ENCODE results near the gene NRG3.

Gene NRG3

GRCh38 chr10:82821043-82821442 lies 946.0 kb downstream of the NRG3 start:
- Histone ChIP-seq H3K4me3 (ENCODE audit: low read depth, low read length) (no peak overlapping the region), H3K79me2 (no peaks in the 10 kb centered on the region), H3K27ac (no peak overlapping the region), H3K36me3 (ENCODE audit: control insufficient read depth, insufficient read depth, low read length) (no peaks in the 10 kb centered on the region), H2AFZ (no peak overlapping the region), H3K9ac (no peak overlapping the region), H3K4me2 (ENCODE audit: low read length) (no peak overlapping the region), H3K27me3 (ENCODE audit: control insufficient read depth, insufficient read depth, low read length) (no peaks in the 10 kb centered on the region), H3K9me3 (ENCODE audit: control insufficient read depth, low read length) (no peaks in the 10 kb centered on the region), H3K4me1 (no peaks in the 10 kb centered on the region)
- TF ChIP-seq CTCF (IDR thresholded peaks at IDR 0.05), result no peak

GRCh38 chr10:82826132-82826531 lies 951.1 kb downstream of the NRG3 start:
- no peak overlapping the region for H2AFZ ChIP-seq
- no peak overlapping the region for H3K4me2 ChIP-seq (ENCODE audit: low read length)
- TF ChIP-seq CTCF (IDR thresholded peaks at IDR 0.05), result no peak
- H3K27ac ChIP-seq, result no peak overlapping the region
- no peak overlapping the region for H3K4me3 ChIP-seq (ENCODE audit: low read depth, low read length)
- no peaks in the 10 kb centered on the region for H3K79me2 ChIP-seq
- no peaks in the 10 kb centered on the region for H3K4me1 ChIP-seq
- no peak overlapping the region for H3K9ac ChIP-seq
- no peaks in the 10 kb centered on the region for H3K36me3 ChIP-seq (ENCODE audit: control insufficient read depth, insufficient read depth, low read length)
- H3K27me3 ChIP-seq (ENCODE audit: control insufficient read depth, insufficient read depth, low read length), result no peaks in the 10 kb centered on the region
- no peaks in the 10 kb centered on the region for H3K9me3 ChIP-seq (ENCODE audit: control insufficient read depth, low read length)

GRCh38 chr10:82827901-82828300 lies 952.9 kb downstream of the NRG3 start:
- Histone ChIP-seq H3K9ac (no peak overlapping the region), H3K9me3 (ENCODE audit: control insufficient read depth, low read length) (no peaks in the 10 kb centered on the region), H3K79me2 (no peaks in the 10 kb centered on the region), H3K4me2 (ENCODE audit: low read length) (no peak overlapping the region), H3K27me3 (ENCODE audit: control insufficient read depth, insufficient read depth, low read length) (no peaks in the 10 kb centered on the region), H3K36me3 (ENCODE audit: control insufficient read depth, insufficient read depth, low read length) (no peaks in the 10 kb centered on the region), H3K27ac (no peak overlapping the region), H3K4me3 (ENCODE audit: low read depth, low read length) (no peak overlapping the region), H2AFZ (no peak overlapping the region), H3K4me1 (no peaks in the 10 kb centered on the region)
- no peak for TF ChIP-seq CTCF (IDR thresholded peaks at IDR 0.05)

GRCh38 chr10:82847242-82847641 lies 972.2 kb downstream of the NRG3 start:
- H3K79me2 ChIP-seq, result no peaks in the 10 kb centered on the region
- TF ChIP-seq CTCF (IDR thresholded peaks at IDR 0.05), result no peak
- no peaks in the 10 kb centered on the region for H3K9me3 ChIP-seq (ENCODE audit: control insufficient read depth, low read length)
- no peak overlapping the region for H3K27ac ChIP-seq
- H3K4me3 ChIP-seq (ENCODE audit: low read depth, low read length), result no peak overlapping the region
- no peaks in the 10 kb centered on the region for H3K4me1 ChIP-seq
- no peak overlapping the region for H2AFZ ChIP-seq
- no peaks in the 10 kb centered on the region for H3K36me3 ChIP-seq (ENCODE audit: control insufficient read depth, insufficient read depth, low read length)
- no peak overlapping the region for H3K9ac ChIP-seq
- H3K4me2 ChIP-seq (ENCODE audit: low read length), result no peak overlapping the region
- no peaks in the 10 kb centered on the region for H3K27me3 ChIP-seq (ENCODE audit: control insufficient read depth, insufficient read depth, low read length)

GRCh38 chr10:82850191-82850590 lies 975.2 kb downstream of the NRG3 start:
- H3K4me3 ChIP-seq (ENCODE audit: low read depth, low read length), result no peak overlapping the region
- H3K4me1 ChIP-seq, result no peaks in the 10 kb centered on the region
- H2AFZ ChIP-seq, result no peak overlapping the region
- TF ChIP-seq CTCF (IDR thresholded peaks at IDR 0.05), result no peak
- no peaks in the 10 kb centered on the region for H3K27me3 ChIP-seq (ENCODE audit: control insufficient read depth, insufficient read depth, low read length)
- no peaks in the 10 kb centered on the region for H3K36me3 ChIP-seq (ENCODE audit: control insufficient read depth, insufficient read depth, low read length)
- no peaks in the 10 kb centered on the region for H3K9me3 ChIP-seq (ENCODE audit: control insufficient read depth, low read length)
- H3K27ac ChIP-seq, result no peak overlapping the region
- no peaks in the 10 kb centered on the region for H3K79me2 ChIP-seq
- H3K4me2 ChIP-seq (ENCODE audit: low read length), result no peak overlapping the region
- no peak overlapping the region for H3K9ac ChIP-seq

Measured in parathyroid adenoma (tissue), 2 donors.